ENCODE data around the gene FOSL2. TPM values are rescaled to one million over a fixed set of nuclear protein-coding genes. Genes with fewer than 3 reads are reported as not detected.

The FOSL2 gene
- 44.5 and 44.8 TPM in 2 replicates for total RNA-seq (2014; rRNA removed; shearing (Covaris generic))

DNA sequence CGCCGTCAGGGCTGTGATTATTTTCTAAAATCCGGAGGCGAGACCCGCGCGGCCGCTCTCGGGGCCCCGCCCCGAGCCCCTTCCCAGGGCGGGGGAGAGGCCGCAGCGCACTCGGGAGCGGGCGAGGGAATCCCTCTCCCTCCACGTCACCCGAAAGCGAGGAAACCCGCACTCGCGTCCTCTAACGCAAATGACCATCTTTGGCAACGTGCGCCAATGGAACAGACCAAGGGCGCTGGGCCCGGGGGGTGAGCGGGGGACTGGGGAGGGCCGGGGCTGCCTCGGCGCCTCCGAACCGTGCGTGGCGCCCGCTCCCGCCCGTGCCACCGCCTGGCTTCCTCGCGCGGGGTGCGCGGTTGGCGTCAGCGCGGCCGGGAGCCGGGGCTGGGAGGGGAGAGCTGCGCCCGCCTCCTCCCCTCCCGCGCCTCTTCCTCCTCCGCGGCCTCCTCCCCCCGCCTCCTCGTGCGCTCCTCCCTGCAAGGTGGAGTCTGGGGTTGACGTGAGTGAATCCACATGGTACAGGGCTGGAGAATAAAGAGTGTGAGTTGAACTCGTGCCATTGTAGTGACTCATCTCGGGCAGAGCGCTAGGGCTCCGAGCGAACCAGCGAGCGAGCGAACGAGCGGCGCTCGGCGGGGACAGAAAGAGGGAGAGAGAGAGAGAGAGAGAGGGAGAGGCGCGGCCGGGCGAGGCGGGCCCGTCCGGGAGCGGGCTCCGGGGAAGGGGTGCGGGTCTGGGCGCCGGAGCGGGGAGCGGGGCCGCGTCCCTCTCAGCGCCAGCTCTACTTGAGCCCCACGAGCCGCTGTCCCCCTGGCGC lies at the start of gene FOSL2:
FOSL2 (plus strand) TSS at position 562 of the 817 bp plus-strand sequence. CDS start 863 bp downstream, outside the sequence.
- DNase-seq (ENCODE audit: low read depth): peak; percentile 100

GRCh38 chr2:28343184-28343942 lies 49.3 kb upstream of the FOSL2 start:
- no peak for DNase-seq (ENCODE audit: low read depth)

DNA sequence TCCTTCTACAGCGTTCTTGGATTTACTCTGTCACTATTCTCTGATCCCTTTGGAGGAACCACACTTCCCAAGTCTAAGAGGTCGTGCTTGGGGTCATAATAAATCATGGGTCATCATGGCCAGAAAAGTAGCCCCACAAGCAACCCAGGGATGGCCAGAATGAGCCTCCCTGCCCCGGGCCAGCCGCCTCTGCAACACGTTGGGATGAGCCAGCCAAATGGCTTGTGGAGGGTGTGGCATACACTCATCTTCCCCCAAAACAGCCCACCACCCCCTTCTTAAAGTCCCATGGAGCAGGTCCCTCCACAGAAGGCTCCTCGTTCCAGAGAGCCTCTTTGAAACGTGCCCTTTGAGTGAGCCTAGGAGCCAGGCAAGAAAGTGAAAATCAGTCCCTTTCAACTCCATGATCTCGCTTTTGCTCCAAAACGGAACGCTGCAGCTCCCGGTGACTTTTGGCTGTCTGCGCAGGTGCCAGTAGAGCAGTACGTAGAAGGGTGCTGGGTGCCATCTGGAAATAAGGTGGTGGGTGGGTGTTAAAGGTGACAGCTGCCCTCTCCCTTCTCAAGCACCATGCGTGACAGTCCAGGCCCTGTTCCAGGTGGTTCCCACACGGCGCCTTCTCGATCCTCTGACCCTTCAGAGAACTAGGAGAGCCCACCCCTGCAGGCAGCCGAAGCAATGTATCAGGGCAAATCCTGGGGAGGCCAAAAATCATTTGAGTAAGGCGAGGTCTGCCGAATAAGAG lies 48.5 kb upstream of the FOSL2 start:
- DNase-seq (ENCODE audit: low read depth): no peak

DNA sequence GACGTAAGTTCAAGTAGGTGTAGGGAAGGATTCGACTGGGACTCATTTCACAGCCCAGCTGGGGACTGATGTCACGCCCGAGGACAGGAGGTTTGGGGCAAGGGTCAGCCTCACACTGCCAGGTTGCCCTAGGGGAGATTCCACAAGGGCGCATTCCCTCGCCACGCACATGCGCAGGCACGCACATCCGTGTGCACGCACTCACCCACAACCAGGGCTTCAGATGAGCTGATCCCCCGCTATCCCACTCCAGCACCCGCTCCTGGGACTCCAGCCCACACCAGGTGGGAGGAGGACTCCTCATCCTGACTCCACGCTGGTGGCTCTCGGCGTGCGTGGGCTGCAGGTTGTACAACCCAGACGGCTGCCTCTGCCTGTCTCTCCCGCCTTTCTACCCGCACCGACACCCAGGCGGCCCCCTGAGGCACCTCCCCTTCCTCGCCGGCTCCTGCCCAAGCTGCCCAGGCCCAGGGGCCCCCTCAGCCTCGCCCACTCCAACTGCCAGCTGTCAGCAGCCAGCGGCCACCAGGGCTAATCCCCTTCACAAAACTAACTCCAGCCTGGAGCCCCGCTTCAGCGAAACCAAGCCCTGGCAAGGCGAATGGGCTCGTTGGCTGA lies 47.8 kb upstream of the FOSL2 start:
- DNase-seq (ENCODE audit: low read depth): no peak

GRCh38 chr2:28345619-28346018 lies 47.0 kb upstream of the FOSL2 start:
- DNase-seq (ENCODE audit: low read depth): no peak

GRCh38 chr2:28346587-28346986 lies 46.1 kb upstream of the FOSL2 start:
- DNase-seq (ENCODE audit: low read depth): peak; percentile 65

DNA sequence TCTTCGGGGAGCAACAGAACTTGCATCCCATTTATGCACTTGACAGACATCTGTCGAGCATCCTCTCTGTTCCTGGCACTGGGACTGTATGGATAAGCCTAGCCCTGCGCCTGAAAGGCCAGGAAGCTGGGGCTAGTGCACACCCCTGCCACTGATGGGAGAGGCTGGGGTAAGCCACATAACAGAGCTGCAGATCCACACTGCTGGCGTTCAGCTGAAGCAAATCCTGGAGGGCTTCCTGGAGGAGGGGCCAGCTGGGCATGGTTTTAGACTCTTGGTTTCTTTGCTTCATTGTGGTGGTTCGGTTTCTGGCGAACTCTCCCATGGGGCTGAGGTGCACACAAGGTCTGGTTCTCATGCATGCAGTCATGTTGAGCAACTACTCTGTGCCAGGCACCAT lies 45.5 kb upstream of the FOSL2 start:
- DNase-seq (ENCODE audit: low read depth): no peak

DNA sequence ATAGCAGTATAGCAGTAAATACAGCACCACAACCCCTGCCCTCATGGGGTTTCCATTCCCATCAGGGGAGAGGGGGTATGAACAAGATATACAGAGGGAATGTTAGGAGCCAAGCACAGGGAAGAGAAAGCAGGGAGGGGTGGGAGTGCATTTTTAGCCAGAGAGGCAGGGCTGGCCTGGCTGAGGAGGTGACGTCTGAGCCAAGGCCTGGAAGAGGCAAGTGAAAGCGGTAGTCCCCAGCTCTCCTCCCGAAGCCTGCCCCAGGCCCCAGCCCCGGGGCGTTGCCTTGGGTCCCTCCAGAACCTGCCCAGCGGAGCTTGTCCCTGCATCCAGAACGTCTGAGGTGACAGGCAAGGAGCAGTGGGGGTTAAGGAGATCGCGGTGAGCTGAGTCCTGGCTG lies 45.1 kb upstream of the FOSL2 start:
- DNase-seq (ENCODE audit: low read depth): no peak

GRCh38 chr2:28348149-28348567 lies 44.5 kb upstream of the FOSL2 start:
- DNase-seq (ENCODE audit: low read depth): no peak

DNA sequence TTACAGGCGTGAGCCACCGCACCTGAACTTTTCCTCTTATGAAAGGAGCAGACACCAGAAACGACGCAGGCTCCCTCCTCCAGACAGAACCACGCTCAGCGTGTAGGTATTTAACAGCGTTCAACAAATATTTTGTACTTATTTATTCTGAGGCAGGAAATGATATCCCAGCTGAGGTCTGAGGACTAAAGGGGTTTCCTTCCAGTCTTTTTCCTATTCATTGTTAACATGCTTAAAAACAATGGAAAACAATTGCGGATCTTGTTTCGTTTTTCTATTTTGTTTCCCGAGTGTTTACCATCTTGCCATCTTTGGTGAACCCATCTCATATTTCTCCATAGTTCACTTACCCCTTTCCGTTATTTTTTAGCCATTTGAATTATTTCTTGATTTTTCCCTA lies 43.7 kb upstream of the FOSL2 start:
- DNase-seq (ENCODE audit: low read depth): no peak

DNA sequence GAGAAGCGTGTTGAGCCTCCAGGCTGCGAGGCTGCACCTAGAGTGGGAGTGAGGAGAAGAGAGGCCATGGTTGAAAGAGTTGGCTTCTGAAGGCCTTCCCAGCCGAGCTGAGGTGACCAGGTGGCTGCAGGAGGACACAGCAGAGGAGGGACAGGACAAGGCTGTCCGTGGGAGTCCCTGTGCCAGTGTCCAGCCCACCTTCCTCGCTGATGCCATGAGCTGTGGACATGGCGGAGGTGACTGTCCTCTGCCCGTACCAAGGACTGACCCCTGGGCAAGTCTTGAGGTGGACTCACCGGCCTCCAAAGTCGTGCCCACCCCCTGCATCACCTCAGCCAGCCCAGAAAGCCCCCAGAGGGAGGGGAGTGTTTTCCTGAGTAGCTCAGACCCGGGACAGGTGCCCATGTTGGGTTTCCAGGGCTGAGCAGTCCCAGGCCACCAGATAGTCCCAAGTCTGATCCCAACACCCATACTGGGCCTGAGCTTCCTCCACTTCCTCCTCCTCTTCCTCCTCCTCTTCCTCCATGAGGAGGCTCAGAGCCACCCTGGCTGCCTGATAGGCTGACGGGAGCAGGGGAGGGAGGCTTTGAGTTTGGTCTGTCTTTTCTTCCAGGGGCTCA lies 43.0 kb upstream of the FOSL2 start:
- DNase-seq (ENCODE audit: low read depth): no peak

- no peak for DNase-seq (ENCODE audit: low read depth)
Measured at GRCh38 chr2:28350196-28350595, 42.5 kb upstream of the FOSL2 start.

- no peak for DNase-seq (ENCODE audit: low read depth)
Measured at GRCh38 chr2:28350791-28351285, 41.8 kb upstream of the FOSL2 start.

DNA sequence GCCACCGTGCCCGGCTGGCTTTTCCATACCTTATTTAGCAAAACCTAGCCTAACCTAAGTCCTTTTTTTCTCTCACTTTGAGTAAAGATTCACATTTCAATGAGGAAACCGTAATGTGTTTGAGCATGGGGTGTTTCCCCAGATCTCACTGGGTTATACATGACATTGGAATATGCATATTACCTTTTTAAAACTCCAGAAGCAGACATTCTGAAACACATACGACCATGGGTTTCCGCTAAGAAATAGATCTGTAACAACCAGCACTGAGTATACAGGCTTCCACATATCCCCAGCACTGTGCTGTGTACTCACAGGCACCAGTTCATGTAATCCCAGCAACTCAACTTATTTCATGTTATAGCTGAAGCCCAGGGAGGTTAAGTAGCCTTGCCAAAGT lies 41.0 kb upstream of the FOSL2 start:
- no peak for DNase-seq (ENCODE audit: low read depth)

DNA sequence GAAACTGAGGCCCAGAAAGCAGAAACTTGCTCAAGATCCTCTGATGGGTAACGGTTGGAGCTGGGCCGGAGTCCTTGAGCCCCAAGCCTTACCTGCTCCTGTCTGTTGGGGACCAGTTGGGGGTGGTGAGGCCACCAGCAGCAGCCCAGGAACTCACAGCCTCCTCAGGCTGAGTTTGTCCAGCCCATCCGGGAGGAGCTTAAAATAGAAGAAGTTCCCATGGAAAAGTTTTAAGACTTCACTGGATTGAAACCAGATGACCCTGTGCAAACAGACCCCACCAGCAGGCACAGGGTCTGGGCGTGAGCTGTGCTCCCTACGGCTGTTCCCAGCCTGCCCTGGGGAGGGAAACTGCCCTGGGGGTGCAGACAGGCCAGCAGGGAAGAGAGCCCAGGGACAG lies 40.6 kb upstream of the FOSL2 start:
- DNase-seq (ENCODE audit: low read depth): peak; percentile 25

DNA sequence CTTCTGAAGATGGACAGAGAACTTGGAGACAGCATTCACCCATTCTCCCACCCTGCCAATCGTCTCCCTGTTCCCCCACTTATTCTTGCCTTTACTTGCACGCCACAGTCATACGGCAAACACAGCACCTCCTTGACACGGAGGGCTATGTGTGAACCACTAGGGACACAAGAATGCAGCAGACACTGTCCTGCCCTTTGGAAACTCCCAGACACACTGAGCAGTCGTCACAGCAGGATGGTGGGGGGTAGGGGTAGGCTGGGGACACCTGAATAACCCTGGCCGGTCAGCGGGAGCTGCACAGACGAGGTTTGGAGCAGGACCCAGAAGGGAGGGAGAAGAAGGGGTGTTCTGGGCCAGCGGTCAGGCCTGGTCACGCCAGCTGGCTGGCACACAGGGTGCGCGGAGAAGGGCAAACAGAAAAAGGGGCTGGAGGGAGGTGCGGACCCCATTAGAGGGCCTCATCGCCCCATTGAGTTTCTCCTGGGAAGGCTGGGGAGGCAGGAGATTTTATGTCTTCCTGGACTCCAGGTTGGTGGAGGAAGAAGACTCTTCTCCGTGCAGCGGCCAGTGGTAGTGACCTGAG lies 40.0 kb upstream of the FOSL2 start:
- DNase-seq (ENCODE audit: low read depth): no peak

DNA sequence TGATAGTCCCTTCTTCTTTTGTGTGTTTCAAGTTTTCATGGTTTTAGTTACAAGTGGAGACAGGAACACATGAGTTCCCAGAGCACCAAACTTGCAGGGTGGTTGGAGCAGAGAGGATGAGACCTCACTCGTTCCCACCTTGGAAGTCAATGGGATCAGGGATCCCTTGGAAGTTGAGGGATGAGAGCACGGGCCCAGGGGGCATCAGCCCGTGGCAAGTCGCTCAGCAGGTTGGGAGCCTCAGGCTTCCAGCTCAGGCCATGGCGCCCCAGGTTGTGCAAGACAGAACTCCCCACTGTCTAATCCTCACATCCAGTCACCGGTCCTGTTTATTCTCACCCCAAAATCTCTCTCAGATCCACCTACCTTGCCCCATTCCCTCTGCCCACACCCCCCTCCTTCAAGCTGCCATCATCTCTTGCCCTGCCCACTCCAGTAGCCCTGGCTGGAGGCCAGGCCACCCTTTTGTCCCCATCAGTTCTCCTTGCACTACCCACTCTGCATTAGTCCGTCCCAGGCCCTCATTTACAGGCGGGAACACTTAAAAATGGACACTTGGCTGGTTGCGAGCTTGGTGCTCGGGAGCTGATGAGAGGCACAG lies 37.6 kb upstream of the FOSL2 start:
- DNase-seq (ENCODE audit: low read depth): no peak

DNA sequence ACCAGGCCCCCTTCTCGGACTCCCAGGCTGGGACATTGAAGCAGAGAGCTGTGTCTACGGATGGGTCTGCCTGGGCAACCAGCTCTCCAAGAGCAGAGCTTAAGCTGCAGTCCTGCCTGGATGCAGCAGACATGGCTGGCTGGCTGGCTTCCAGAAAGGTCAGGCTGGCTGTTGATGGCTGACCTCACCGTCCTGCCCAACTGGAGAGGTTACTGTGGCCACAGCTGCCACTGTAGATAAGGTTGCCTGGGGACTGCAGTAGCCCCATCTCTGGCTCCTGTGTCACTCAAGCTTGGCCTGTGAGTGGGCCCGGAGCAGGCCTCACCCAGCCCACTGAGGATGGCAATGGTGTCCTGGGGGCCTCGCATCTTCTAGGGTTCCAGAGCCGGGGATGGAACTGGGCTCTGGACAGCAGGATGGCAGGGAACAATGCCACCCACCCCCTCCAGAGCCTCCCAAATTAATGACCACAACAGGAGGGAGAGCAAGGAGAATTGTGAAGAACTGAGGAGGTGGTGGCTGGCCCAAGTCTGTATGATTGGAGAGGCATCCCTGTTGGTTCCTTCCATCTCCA lies 37.0 kb upstream of the FOSL2 start:
- DNase-seq (ENCODE audit: low read depth): peak; percentile 74

DNA sequence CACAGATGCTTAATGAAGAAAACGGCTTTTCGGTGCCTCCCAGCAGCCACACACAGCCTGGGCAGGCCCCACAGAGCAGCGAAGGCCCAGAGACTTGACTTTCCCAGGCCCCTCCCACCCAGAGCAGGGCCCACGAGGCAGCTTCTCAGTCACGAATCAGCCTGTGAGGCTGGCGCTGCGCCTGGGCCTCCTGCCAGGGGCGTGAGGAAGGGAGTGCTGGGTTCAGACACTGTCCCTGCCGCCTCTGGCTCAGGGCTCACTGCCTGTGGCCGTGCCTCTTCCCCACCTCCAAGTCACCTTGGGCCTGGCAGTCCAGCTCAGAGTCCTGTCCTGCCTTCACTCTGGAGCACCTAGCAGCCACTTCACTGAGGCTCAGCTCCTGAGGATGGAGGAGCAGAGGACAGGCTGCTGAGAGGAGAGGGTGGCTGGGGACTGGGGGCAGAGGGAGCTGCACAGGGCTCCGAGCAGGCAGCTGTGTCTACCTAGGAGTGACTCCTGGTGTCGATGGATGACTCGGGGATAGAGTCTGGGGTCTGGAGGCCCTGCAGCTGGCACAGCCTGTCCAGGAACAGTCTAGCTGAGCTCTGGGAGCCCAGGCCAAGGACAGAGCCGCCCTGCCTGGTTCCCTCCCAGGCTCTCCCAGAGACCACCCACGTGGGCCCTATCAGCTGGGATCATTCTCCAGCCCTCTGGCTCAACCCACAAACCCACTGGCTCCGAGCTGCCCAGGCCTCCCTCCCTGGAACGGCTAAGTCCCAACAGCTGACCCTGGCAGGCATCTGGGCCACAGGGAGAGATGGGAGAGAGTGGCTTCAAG lies 36.4 kb upstream of the FOSL2 start:
- peak; percentile 95 for DNase-seq (ENCODE audit: low read depth)
